ENCODE measurements around the gene MIER2. TPM values are rescaled to one million over a fixed set of nuclear protein-coding genes. Genes with fewer than 3 reads are reported as not detected.

Gene MIER2
- polyA plus RNA-seq, 2 of the 4 experiments (the other 2 are of a cell fraction): 8.8 to 11.5 TPM

GRCh38 chr19:342801-343421, 1.7 kb downstream of the MIER2 start:
- CTCF ChIA-PET: no interaction called here
- peaks cover 17% of the 10 kb centered on the region; the same call in 2 of the 3 replicates for H3K4me1 ChIP-seq
- 65% methylated on average over 7 of the region's 14 CpGs for WGBS (ENCODE audit: missing lambda C conversion rate)
- no peak overlapping the region; the same call in 2 of the 3 replicates for H3K4me3 ChIP-seq
- POLR2A ChIA-PET: no interaction called here
- ATAC-seq: no peak
- peak overlapping the region; percentile 93 for H3K4me2 ChIP-seq
- no peak for FAIRE-seq
- no peaks in the 10 kb centered on the region for H3K9me3 ChIP-seq
- no peak for DNase-seq (ENCODE audit: low read depth in 1 of 2, low spot score in 1 of 2)
- no peak overlapping the region; a peak in 1 of 6 replicates for H3K27ac ChIP-seq
- TF ChIP-seq SMC3 (IDR thresholded peaks at IDR 0.05) (no peak), HOXB5 (CRISPR knock-in tag; IDR thresholded peaks at IDR 0.05) (no peak), JUN (IDR thresholded peaks at IDR 0.05) (no peak), CBX2 (IDR thresholded peaks at IDR 0.05; ENCODE audit: borderline replicate concordance, low read depth) (no peak), MAX (IDR thresholded peaks at IDR 0.05) (no peak), CHD4 (IDR thresholded peaks at IDR 0.05; ENCODE audit: borderline replicate concordance) (no peak), NPAS2 (CRISPR knock-in tag; IDR thresholded peaks at IDR 0.05; ENCODE audit: borderline replicate concordance) (no peak), MAFK (IDR thresholded peaks at IDR 0.05; ENCODE audit: partially characterized antibody) (no peak), RCOR1 (IDR thresholded peaks at IDR 0.05; ENCODE audit: low read depth, low read length) (no peak)

GRCh38 chr19:342128-342455, 2.5 kb downstream of the MIER2 start:
- Histone ChIP-seq H3K4me2 (peak overlapping the region; percentile 93; the same call in 2 of the 3 replicates), H3K4me3 (no peak overlapping the region), H3K9me3 (no peaks in the 10 kb centered on the region), H3K4me1 (peaks cover 17% of the 10 kb centered on the region; the same call in 2 of the 3 replicates), H3K27ac (no peak overlapping the region)
- TF ChIP-seq, protein P1, sequence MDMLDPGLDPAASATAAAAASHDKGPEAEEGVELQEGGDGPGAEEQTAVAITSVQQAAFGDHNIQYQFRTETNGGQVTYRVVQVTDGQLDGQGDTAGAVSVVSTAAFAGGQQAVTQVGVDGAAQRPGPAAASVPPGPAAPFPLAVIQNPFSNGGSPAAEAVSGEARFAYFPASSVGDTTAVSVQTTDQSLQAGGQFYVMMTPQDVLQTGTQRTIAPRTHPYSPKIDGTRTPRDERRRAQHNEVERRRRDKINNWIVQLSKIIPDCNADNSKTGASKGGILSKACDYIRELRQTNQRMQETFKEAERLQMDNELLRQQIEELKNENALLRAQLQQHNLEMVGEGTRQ (IDR thresholded peaks at IDR 0.05): no peak
- TF ChIP-seq ZNF302 (CRISPR knock-in tag; IDR thresholded peaks at IDR 0.05): no peak
- TF ChIP-seq HES2 (IDR thresholded peaks at IDR 0.05): no peak
- TF ChIP-seq FOSL2 (IDR thresholded peaks at IDR 0.05): no peak
- TF ChIP-seq FOSL2 (CRISPR knock-in tag; IDR thresholded peaks at IDR 0.05): no peak
- TF ChIP-seq POLR2AphosphoS2 (conservative IDR thresholded peaks at IDR 0.05; ENCODE audit: low read length): no peak
- no peak for TF ChIP-seq RARB (CRISPR knock-in tag; IDR thresholded peaks at IDR 0.05)
- TF ChIP-seq EP300 (IDR thresholded peaks at IDR 0.05): no peak
- no peak for TF ChIP-seq MYC (IDR thresholded peaks at IDR 0.05; ENCODE audit: borderline replicate concordance, low read length)
- no peak for TF ChIP-seq CHD2 (IDR thresholded peaks at IDR 0.05; ENCODE audit: low read length, partially characterized antibody)
- no peak for TF ChIP-seq FOXS1 (CRISPR knock-in tag; IDR thresholded peaks at IDR 0.05)
- no peak for TF ChIP-seq CEBPB (IDR thresholded peaks at IDR 0.05)
- no peak for TF ChIP-seq BHLHE40 (IDR thresholded peaks at IDR 0.05; ENCODE audit: low read depth, low read length)
- no peak for TF ChIP-seq RCOR1 (IDR thresholded peaks at IDR 0.05; ENCODE audit: low read depth, low read length)
- TF ChIP-seq TFCP2L1 (CRISPR knock-in tag; IDR thresholded peaks at IDR 0.05): no peak
- TF ChIP-seq JUN (IDR thresholded peaks at IDR 0.05): no peak
- no peak for TF ChIP-seq CBX2 (IDR thresholded peaks at IDR 0.05; ENCODE audit: borderline replicate concordance, low read depth)
- WGBS (ENCODE audit: missing lambda C conversion rate): 100% methylated on average over 4 of the region's 10 CpGs
- ATAC-seq (no peak), DNase-seq (ENCODE audit: low read depth in 1 of 2, low spot score in 1 of 2) (no peak), FAIRE-seq (no peak)
- ChIA-PET POLR2A (no interaction called here), CTCF (no interaction called here)

DNA sequence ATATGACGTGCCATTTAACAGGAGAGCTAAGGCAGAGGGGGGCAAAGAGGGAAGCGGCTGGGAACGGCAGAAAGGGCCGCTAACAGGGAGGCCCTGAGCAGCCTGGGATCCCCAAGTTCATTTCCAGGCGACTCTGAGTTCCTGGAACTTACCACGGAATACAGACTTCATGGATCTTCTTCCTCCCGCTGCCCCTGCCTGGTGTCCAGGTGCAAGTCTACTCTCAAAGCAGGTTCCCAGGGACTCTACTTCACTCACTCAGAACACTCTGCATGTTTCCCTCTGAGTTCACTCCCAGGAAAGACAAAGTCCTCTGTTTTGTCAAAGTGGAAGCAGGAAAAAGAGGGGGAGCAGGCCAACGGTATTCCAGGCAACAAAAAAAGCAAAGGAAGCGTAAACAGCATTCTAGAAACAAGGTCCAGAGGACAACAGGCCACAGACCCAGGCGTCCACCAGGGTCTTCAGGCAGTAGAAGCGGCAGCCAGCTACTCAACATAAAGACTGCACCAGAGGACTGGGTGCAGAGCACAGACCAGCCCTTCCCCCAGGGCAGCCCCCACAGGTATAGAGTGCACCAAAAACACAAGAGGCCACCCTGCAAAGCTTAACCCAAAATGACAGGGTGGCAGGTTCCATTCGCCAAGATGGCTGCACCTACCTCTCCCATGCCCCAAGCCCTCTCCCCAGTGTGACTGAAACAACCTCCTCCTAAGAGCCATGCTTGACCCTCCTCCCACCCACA, 3.0 kb downstream of the MIER2 start:
- FAIRE-seq: no peak
- no peak overlapping the region for H3K4me3 ChIP-seq
- peaks cover 17% of the 10 kb centered on the region; the same call in 2 of the 3 replicates for H3K4me1 ChIP-seq
- ChIA-PET POLR2A (no interaction called here), CTCF (no interaction called here)
- DNase-seq (ENCODE audit: low read depth in 1 of 2, low spot score in 1 of 2): no peak
- ATAC-seq: no peak
- 95% methylated on average over 12 of the region's 12 CpGs for WGBS (ENCODE audit: missing lambda C conversion rate)
- H3K4me2 ChIP-seq: no peak overlapping the region
- no peaks in the 10 kb centered on the region for H3K9me3 ChIP-seq
- H3K27ac ChIP-seq: no peak overlapping the region
- TF ChIP-seq HES2 (IDR thresholded peaks at IDR 0.05) (no peak), CEBPB (IDR thresholded peaks at IDR 0.05) (no peak), NR3C1 (IDR thresholded peaks at IDR 0.05) (no peak), ZC3H11A (IDR thresholded peaks at IDR 0.05) (no peak), CTCF (IDR thresholded peaks at IDR 0.05) (no peak), TFCP2L1 (CRISPR knock-in tag; IDR thresholded peaks at IDR 0.05) (no peak), TP53 (CRISPR knock-in tag; IDR thresholded peaks at IDR 0.05) (no peak), MAZ (IDR thresholded peaks at IDR 0.05; ENCODE audit: borderline replicate concordance, low read depth, low read length) (no peak), RCOR1 (IDR thresholded peaks at IDR 0.05; ENCODE audit: low read depth, low read length) (no peak), JUN (IDR thresholded peaks at IDR 0.05) (no peak), ELK1 (IDR thresholded peaks at IDR 0.05; ENCODE audit: low read depth, low read length) (no peak), ZFP36 (IDR thresholded peaks at IDR 0.05; ENCODE audit: borderline replicate concordance, partially characterized antibody) (no peak)

Measured in A549 (cell line).